Cardiac fibroblast (primary cell): Measurements from ENCODE around the gene DUS1L.

Experiments used
- DNase-seq, 2 donors: peaks; one replicate each; pipeline versions ENCODE4 v3.0.0 to v3.0.0-alpha.2; 2010; ENCODE audit warnings: low read depth in 2 of 2
- H3K4me3 ChIP-seq, 2 donors: replicated peaks in 1 of 2; 1 replicate in 1 of 2; 2 replicates in 1 of 2; pipeline ENCODE4 v1.5.1; 2011; ENCODE audit warnings: low read depth in 2 of 2, low read length in 2 of 2, mild to moderate bottlenecking in 2 of 2, moderate library complexity in 1 of 2
- CTCF ChIP-seq: IDR thresholded peaks from one replicate; pipeline ENCODE4 v1.5.1; 2011; ENCODE audit warnings: low read depth, mild to moderate bottlenecking, low read length, inconsistent platforms

Gene DUS1L

GRCh38 chr17:82097184-82097918, 31.7 kb upstream of the DUS1L start:
- TF ChIP-seq CTCF: no peak
- H3K4me3 ChIP-seq: peak overlapping the region; percentile 72 to 77
- DNase-seq: peak; percentile 53 to 81

GRCh38 chr17:82096709-82097183, 31.1 kb upstream of the DUS1L start:
- no peak for TF ChIP-seq CTCF
- DNase-seq: no peak
- peak overlapping the region; percentile 72 to 77 for H3K4me3 ChIP-seq

DNA sequence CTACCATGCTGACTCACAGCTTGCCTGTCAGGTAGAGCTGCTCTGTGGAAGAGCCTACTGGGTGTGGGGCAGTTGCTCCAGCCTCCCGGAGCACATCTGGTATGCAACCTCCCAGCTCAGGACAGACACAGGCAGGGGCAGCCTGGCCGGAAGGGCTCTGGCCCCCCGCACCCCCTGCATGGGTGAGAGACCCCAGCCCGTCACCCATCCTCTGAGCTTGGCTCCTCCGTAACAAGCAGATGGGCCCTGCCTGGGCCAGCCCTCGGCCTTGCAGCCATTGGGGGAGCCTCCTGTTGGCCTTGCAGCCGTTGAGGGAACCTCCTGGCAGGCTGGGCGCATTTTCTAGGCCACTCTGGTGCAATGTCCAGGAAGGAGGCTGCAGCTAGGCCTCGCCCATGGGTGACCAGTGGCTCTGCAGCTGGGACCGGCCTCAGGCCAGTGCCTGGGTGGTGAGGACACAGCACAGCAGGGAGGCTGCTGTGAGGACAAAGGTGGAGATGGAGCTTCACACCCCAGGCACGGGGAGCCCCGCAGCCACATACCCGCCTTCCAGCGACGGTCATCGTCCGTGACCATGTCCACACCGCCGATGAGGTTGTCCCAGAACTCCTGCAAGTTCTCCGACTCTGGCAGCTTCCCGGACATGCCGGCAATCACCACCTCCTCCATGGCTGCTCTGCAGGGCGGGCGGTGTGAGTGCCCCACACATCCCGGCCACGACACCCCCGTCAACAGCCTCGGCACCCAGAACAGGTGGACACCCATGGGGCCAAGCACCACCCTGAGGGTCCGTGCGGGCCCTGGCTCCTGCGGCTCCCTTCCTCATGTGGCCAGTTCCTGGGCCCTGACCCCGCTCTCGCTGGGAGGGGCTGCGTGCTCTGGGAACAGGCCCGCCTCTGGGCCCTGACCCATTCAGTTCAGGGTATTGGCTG, 30.4 kb upstream of the DUS1L start:
- no peak for DNase-seq
- no peak for TF ChIP-seq CTCF
- peak overlapping the region; percentile 72 to 77 for H3K4me3 ChIP-seq

DNA sequence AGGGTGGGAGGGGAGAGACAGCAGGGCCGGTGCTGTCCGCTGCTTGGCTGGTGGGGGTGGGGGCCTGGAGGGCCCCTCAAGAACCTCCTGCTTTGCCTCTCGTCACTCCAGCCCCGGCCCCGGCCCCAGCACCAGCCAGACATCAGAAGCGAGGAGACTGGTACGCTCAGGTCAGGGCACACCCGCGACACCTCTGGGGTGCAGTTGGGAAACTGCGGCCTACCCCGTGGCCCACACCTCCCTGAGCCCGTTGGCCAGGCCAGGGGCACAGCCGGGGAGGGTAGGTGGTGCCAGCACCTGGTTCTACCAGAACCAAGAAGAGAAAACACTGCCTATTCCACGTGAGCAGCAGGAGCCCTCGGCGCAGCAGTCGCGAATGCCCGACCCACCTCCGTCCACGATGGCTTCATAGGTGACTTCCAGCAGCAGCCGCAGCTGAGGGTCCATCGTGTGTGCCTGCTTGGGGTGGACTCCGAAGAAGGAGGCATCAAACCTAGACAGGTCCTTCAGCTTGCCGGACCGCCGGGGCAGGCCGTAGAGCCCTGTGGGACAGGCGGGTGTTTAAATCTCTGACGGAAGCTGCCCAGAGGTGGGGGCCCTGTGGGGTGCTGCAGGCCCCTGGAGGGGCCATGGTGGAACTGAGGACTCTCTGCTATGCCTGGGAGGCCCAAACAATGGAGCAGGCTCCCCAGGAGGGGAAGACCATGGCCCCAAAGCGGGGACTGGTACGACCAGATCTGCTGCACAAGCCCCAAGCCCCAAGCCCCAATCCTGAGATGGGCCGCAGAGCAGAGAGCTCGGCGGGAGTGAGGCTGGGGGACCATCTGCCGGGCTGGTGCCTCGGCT, 29.6 kb upstream of the DUS1L start:
- no peak for DNase-seq
- peak overlapping the region in 1 of 2 donors; percentile 77 for H3K4me3 ChIP-seq
- no peak for TF ChIP-seq CTCF

DNA sequence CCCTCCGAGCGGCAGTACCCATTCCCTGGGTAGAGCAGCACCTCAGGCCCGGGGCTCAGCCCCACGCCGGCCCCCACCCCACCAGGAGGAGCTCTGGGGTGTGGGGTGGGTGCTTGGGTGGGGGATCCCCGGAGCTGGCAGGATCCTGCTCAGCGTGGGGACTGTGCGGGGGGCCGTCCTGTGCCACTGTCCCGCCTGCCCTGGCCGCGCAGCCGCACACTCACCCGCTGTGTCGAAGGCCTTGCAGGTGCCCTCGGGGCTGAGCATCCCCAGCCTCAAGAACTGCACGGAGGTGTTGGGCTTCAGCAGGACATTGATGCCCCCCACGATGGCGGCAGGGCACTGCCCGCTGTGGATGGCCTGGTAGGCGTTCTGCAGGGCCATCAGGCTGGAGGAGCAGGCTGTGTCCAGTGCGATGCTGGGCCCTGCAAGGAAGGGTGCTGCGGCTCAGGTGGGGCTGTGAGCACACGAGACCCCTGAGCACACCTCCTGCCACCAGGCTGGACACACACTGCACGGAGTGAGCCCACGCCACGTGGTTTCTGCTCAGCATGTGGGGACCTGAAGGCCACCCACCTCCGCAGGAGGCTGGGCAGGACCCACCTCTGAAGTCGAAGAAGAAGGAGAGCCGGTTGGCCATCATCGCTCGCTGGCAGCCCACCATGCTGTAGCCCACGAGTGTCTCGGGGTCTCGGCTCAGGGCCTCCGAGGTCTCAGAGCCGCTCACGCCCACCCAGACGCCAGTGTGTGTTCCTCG, 27.6 kb upstream of the DUS1L start:
- TF ChIP-seq CTCF: no peak
- no peak for DNase-seq

GRCh38 chr17:82092628-82092994, 27.0 kb upstream of the DUS1L start:
- no peak overlapping the region for H3K4me3 ChIP-seq
- TF ChIP-seq CTCF: no peak
- no peak for DNase-seq

More for the DNA sequence above, 27.6 kb upstream of the DUS1L start:
- no peak overlapping the region for H3K4me3 ChIP-seq
